Right ventricle myocardium inferior (tissue), 1 donor: ENCODE data around the gene NT5C3A. TPM values are rescaled to one million over a fixed set of nuclear protein-coding genes. Genes with fewer than 3 reads are reported as not detected.
"Not testable (repeated sequence)": the region's sequence is repeated elsewhere in the genome, so short reads cannot be mapped to it uniquely, and the experiment has no call there.

ENCODE experiments used
- ATAC-seq: fragments of 200-7000 bp; cut with Tn5 transposase; one replicate; pipeline ENCODE4 v1.9.1; 2020; ENCODE audit warnings: mild to moderate bottlenecking, moderate library complexity
- DNase-seq: peaks from one replicate; pipeline ENCODE4 v3.0.0; 2021; ENCODE audit errors: missing footprints
- intact Hi-C: fragments of 100-400 bp; cut with DNase I; formaldehyde crosslinking; loops from one replicate; pipeline ENCODE4 v1.11.0; 2022
- total RNA-seq: library from RNA; stranded (reverse); fragmentation: NEBNext Ultra II Directional; extraction: Animal tissue kit (Norgen Biotek cat#: 25700); gene quantifications from one replicate; pipeline ENCODE4 v1.2.1, GENCODE V29; 2021
- donor health status: DM: no; HTN: yes; CAD: no; lungs with severe emphysema.

Gene NT5C3A
- total RNA-seq, 1 donor from 2014 or later: 25.5 TPM

DNA sequence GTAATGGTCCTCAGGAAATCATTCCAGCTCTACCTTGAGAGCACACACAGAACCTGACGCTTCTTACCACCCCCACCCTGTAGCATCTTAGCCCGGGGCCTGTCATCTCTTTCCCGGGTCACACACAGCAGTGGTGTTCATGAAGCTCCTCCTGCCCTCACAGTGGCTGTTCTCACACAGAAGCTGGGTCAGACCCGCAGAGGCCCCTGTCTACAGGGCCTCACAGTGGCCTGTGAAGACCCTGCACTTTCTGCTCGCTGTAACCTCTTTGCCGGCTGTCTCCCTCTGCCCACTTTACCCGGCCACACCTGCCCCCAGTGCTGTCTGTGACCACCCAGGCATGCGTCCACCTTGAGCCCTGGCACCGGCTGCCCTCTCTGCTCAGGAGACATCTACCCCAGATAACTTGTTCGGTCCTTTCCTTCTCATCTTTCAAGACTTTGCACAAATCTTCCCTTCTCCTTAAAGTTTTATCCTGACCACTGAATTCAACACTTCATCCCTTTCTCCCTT lies 58.4 kb downstream of the NT5C3A start:
- intact Hi-C loops, DNase-seq, ATAC-seq: not testable (repeated sequence)

DNA sequence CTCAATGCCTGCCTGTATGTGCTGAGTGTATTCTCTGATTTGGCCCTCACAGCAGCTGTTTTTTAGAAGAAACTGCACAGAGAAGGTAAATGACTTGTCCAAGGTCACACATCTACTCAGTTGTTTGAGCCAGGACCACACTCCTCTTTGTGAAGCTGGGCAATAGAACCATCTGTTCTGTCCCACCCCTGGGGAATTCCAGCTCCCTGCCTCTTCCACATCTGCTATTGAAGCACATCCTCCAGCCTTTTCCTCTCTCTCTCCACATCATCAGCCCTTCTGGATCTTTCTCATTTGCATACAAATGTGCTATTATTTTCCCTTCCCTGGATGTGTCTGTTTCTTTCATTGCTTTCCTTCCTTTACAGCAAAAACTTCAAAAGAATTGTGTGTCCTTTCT lies 59.5 kb downstream of the NT5C3A start:
- intact Hi-C loops, ATAC-seq, DNase-seq: not testable (repeated sequence)

- intact Hi-C loops, DNase-seq, ATAC-seq: not testable (repeated sequence)
These were observed 63.2 kb downstream of the NT5C3A start for GRCh38 chr7:32999380-32999779.

- DNase-seq, intact Hi-C loops: not testable (repeated sequence)
- ATAC-seq: peak; percentile 88
These were observed 64.0 kb downstream of the NT5C3A start for GRCh38 chr7:32998361-32999171.

DNA sequence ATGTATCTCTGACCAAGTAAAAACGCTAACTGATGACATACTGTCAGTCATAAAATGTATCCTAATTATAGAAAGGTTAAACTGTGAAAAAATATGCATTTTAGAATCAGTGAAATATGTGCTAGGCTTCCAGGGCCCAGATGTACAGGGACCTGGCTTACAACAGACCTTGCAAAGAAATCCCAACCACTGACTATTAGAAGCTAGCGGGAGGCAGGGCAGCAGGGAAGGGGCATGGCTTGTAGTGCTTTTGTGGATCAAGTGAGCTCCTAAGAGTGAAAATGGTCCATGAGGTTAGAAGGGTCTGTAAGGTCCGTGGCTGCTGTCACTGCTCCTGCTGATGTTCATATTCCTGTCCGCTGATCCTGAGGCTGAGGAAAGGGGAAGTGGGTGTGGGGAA lies 64.6 kb downstream of the NT5C3A start:
- intact Hi-C loops, DNase-seq, ATAC-seq: not testable (repeated sequence)

DNA sequence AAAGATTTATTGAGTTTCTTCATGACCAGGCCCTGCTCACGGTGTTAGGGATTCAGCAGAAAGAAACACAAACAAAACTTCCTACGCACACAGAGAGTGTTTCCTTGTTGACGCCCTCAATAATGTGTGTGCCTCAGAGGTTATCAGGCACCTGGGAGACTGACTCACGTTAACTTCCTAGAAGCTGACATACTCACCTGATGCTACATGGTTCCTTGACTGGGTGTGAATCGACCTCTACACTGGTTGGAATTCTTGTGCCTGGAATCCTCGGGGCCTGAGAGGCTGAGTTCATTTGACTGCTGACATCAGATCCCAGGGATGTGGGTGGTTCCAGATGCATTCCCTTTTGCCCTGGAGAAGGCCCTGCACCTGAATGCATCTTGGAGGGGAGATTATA lies 69.8 kb downstream of the NT5C3A start:
- intact Hi-C loops, ATAC-seq: not testable (repeated sequence)

DNA sequence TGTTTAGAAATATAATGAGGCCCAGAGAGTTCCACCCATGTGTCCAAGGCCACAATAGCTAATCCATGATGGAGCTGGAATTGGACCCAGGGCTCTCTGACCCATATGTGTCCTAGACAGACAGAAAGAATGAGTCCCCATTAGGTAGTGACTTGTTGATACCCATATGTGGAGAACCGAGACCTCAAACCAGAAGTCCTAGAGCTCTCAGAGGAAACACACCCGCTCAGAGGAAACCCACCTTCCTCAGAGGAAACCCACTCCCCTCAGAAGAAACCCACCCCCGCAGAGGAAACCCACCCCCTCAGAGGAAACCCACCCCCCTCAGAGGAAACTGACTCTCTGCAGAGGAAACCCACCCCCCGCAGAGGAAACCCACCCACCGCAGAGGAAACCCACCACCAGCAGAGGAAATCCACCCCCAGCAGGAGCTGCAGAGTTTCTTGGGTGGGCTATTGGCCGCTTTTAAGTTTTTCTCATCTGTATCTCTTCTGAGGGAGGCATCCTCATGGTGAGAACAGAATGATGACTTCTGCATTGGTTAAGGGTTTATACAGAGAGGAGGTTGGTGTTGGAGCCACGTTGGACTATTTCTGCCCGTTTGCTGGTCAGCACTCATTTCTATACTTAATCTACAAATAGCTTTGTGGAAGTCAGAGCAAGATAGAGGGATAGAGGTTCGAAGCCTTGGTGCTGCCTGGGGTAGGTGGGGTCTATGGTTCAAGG lies 70.4 kb downstream of the NT5C3A start:
- intact Hi-C loops: not testable (repeated sequence)

More for the DNA sequence above, 69.8 kb downstream of the NT5C3A start:
- not testable (repeated sequence) for DNase-seq

DNA sequence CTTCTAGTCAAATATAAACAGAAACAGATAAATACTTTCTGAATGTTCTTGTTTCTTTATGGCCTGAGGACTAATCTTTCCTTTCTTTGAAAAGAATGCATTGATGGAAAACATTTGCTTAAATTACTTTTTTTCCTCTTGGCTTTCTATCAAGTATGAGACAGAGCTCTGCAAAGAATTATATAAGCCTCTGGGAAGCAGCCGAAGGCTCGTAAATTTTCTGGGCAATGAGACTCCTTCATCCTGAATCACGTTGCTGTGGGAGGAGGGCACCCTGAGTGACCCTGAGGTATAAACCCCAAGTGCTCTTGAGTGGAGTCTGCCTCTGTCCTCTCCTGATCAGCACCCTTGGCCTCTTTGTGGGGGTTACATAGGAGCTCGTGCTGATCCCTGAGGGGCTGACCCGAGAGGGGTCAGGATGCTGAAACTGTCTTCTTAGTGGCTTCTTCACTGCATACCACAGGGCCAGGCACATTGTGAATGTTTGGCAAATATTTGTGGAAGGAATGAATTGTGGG lies 71.4 kb downstream of the NT5C3A start:
- DNase-seq, intact Hi-C loops, ATAC-seq: not testable (repeated sequence)

More for the DNA sequence above, 70.4 kb downstream of the NT5C3A start:
- not testable (repeated sequence) for ATAC-seq, DNase-seq

DNA sequence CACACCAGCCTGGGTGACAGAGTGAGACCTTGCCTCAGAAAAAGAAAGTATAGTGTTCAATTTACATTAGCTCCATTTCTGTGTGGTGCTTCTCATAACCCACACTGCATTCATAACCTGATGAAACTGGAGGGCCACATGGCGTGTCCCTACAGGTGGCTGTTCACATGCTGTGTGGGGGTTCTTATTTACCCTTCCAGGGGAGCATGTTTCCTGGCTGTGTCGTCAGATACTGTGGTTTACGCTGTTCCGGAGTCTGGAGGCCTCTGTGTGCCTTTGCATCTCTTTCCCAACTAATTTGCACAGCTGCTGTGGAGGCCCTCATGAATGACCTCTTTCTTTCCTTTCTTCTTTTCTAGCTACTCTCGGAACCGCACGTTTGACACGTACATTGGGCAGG lies 74.4 kb downstream of the NT5C3A start:
- ATAC-seq, DNase-seq, intact Hi-C loops: not testable (repeated sequence)

DNA sequence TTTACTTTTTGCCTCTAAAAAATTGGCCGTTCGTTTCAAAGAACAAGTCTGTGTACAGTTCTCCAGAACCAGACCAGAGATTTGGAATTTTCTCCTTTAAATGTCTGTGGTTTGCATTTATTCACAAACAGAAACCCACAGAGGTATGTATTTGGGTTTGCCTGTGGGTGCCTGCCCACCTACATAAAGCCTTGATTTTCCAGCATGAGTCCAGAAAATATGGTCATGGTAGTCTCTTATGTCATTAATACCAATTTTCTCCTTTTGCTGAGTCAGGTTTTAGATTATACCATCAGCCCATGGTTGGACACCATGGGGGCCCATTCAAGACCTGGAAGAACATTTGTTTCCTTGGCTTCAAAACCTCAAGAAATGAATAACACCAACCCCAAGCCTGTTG lies 82.7 kb downstream of the NT5C3A start:
- ATAC-seq, DNase-seq, intact Hi-C loops: not testable (repeated sequence)

- ATAC-seq, DNase-seq, intact Hi-C loops: not testable (repeated sequence)
These were observed 83.3 kb downstream of the NT5C3A start for GRCh38 chr7:32979246-32979645.

DNA sequence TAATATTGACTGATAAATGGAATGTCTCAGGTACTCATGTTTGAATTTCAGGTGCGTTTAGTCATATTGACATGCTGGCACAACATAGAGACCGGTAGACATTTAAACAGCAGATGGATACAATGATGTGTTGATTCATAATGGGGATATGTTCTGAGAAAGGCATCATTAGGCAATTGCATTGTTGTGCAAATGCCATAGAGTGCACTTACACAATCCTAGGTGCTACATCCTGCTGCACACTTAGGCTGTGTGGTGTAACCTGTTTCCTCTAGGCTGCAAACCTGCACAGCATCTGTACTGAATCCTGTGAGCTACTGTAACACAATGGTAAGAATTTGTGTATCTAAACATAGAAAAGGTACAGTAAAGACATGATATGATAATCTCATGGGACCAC lies 85.4 kb downstream of the NT5C3A start:
- DNase-seq, intact Hi-C loops, ATAC-seq: not testable (repeated sequence)

- ATAC-seq: peak; percentile 85
- intact Hi-C loops, DNase-seq: not testable (repeated sequence)
These were observed 90.6 kb downstream of the NT5C3A start for GRCh38 chr7:32971967-32972366.

GRCh38 chr7:32967268-32967582 lies 95.4 kb downstream of the NT5C3A start:
- ATAC-seq, intact Hi-C loops: not testable (repeated sequence)

GRCh38 chr7:32966489-32967267 lies 95.9 kb downstream of the NT5C3A start:
- ATAC-seq, intact Hi-C loops, DNase-seq: not testable (repeated sequence)

More at GRCh38 chr7:32967268-32967582, 95.4 kb downstream of the NT5C3A start:
- not testable (repeated sequence) for DNase-seq

DNA sequence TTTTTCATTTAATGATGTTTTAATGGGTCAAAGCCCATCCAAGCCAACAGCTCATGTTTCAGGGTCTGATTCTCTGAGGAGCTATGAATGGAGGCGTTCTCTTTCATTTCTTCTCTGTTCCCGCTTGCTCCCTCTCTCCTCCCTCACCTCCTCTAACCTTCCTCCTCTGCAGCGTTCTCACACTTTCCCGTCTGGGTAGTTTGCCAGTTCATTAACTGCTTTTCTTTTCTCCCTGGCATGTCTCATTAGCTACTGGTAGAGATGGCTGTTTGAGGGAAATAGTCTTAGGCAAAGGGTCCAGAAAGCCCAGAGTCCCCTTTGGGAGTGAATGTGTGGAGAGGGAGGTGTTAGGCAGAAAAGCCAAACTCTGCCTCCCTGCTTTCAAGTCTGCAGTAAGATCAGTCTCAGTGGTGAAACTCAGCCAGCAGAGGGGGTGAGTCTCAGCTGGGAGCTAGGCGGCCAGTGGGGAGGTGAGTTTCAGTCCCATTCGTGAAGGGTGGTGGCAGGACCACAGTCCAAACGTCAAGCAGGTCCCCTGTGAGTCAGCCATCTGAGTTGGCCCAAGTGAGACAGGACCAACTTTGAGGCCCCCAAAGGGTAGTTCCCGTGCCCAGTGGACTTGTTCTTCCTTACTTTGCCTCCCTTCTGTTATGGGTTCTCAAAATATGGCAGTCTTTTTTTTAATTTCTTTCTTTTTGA lies 98.0 kb downstream of the NT5C3A start:
- intact Hi-C loops, DNase-seq: not testable (repeated sequence)
- ATAC-seq: peak; percentile 66
